GM18858 (cell line): ENCODE results near the gene METTL25B.

Experiments
- ATAC-seq: cut with Tn5 transposase; IDR thresholded peaks from one replicate; pipeline ENCODE4 v1.9.1; 2021; ENCODE audit not compliant: unreplicated experiment

Gene METTL25B

GRCh38 chr1:156767101-156767878 is 39.0 kb downstream of the METTL25B start, which contains the start of gene PRCC:
TSS of gene PRCC (plus strand) at chr1:156767535. CDS start at chr1:156767772, 237 bp downstream.
- ATAC-seq: peak; percentile 83

GRCh38 chr1:156767879-156768604 is 39.8 kb downstream of the METTL25B start:
- ATAC-seq: no peak

GRCh38 chr1:156768610-156769295 is 40.5 kb downstream of the METTL25B start:
- ATAC-seq: no peak

DNA sequence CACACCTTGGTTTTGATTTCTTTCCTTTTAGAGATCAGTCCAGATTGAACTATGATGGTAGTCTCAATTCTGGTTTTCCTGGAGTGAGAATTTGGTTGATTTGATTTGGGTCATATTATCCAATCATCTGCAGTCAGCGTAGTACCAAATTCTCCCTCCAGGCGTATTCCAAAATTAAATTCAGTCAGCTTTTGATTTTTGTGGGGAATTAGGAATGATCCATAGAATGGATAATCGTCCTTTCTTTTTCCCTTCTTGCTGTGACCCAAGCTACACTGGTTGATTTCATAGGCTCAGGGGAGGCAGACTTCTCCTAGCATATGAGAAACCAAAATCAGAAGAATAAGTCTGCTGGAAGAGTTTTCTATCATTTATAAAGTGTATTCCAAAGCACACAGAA is 44.0 kb downstream of the METTL25B start:
- ATAC-seq: no peak

DNA sequence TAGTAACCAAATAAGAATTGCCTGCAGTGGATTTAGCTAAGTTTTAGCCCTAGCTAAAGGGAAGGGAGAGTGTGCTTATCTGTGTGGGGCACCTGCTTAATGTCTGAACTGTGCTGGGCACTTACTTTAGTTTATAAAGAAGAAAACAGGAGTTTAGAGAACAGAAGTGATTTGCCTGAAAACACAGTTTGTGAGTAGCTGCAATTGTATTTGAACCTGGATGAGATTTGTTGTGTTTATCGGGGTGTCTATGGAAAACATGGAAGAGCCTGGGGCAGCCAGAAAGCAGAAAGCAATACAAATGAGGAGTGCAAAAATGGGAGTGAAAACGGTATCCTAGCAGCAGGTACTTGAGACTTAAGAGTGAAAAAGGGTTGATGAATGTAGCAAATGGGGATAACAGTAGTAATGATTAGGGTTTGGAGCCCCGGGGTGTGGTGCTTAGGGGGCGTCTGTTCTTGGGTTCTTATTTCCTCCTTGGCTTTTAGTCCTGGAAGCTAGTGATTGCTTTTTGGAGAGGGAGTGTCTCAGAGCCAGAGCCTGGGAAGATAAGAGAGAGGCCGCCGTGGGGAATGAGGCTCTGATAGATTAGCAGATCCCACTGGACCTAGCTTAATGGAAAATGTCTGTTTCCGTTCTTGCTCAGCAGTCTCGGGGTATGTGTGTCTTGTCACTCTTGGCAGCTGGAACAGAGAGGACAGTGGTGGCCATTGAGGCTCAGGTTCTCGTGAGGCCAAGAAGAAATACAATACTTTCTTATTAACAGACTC is 44.6 kb downstream of the METTL25B start:
- ATAC-seq: no peak

DNA sequence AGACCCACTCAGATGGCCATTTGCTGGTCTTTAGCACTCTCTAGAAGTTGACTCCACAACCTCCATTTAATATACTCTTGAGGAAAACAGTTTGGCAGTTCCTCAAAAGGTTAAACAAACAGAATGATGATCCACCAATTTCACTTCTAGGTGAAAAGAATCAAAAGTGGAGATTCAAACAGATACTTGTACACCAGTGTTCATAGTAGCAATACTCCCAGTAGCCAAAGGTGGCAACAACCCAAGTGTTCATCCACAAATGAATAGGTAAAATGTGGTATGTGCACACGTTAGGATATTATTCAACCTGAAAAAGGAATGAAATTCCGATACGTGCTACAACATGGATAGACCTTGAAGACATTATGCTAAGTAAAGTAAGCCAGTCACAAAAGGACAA is 45.3 kb downstream of the METTL25B start:
- no peak for ATAC-seq

GRCh38 chr1:156775799-156776198 is 47.5 kb downstream of the METTL25B start:
- ATAC-seq: no peak

DNA sequence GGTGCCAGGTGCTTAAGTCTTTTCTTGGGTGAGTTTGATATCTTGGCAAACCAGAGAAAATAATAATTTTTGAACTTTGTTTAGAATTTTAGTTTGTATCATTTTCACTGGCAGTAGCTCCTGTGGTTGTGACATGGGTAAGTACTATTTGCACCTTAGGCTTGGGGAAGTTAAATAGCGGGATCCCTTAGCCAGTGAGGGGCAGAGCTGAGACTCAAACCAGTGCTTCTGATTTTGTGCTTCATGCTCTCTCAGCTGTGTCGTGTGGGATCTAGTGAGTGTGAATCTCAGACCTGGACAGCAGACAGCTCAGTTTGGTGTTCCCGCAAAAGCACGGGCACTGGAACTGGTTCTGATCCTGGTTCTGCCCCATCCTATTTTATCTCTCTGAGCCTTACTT is 48.7 kb downstream of the METTL25B start:
- no peak for ATAC-seq

GRCh38 chr1:156777573-156777972 is 49.3 kb downstream of the METTL25B start:
- no peak for ATAC-seq

- ATAC-seq: no peak
Measured at GRCh38 chr1:156781585-156782186, 53.4 kb downstream of the METTL25B start.

GRCh38 chr1:156785458-156785857 is 57.2 kb downstream of the METTL25B start:
- ATAC-seq: no peak
